T-helper 22 cell (primary cell): ENCODE measurements around the gene CST9.

ENCODE experiments used
- DNase-seq: peaks from one replicate; pipeline ENCODE4 v3.0.0-alpha.2; 2020; ENCODE audit warnings: low read depth

The CST9 gene

DNA sequence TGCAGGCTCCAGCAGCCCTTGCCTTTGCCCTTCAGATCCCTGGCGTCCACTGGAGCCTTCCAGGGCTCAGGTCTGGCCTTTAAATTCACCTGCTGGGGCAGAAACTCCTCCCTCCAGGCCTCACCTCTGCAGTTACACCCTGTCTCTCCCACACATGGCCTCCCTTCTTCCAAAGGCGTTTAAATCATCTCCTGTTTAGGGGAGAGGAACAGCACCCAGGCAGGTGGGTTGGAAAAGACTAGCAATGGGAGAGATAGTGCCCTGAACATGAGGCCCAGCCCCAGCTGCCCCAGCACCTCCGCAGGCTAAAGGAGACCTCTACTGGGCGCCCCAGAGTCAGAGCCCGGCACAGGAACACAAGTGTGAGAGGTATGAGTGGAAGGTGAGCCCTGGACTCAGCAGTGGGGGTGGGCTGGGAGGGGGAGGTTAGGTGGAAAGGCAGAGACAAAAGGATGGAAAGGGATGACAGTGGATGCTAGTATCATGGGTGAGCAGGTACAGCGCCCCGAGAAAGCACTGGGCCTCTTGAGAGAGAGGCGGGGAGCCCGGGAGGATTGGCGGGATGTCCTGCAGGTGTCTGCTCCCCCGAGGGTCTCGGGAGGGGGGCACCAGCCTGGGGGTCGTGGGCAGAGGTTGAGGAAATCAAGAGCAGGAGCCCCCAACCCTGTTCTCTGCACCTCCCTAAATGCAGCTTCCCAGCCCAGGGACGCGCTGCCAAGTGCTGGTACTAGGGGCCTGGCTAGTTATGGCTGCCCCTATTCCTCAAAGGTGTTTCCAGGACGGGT is at the start of gene CST9:
Gene CST9 (minus strand): TSS at position 51 of the 785 bp plus-strand sequence. CDS start 53 bp downstream, outside the sequence.
- no peak for DNase-seq

GRCh38 chr20:23654717-23655116 is 49.0 kb upstream of the CST9 start:
- DNase-seq = no peak

DNA sequence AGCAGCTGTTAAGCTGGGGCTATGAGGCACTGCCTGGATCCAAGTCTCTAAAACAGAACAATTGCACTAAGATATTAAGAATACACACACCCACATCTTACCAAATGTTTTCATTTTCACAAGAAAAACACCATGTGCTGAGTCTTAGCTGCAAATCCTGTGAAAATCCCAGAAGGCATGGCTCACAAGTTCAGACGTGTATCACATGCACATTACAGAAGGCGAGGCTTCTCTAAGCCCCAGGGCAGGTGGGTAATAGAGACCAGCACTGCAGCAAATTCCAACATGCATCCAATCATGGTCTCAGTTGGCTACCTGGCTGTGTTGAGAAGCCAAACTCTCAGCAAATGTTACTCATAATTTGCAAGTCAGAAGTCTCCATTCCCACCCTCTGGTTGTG is 48.3 kb upstream of the CST9 start:
- no peak for DNase-seq

DNA sequence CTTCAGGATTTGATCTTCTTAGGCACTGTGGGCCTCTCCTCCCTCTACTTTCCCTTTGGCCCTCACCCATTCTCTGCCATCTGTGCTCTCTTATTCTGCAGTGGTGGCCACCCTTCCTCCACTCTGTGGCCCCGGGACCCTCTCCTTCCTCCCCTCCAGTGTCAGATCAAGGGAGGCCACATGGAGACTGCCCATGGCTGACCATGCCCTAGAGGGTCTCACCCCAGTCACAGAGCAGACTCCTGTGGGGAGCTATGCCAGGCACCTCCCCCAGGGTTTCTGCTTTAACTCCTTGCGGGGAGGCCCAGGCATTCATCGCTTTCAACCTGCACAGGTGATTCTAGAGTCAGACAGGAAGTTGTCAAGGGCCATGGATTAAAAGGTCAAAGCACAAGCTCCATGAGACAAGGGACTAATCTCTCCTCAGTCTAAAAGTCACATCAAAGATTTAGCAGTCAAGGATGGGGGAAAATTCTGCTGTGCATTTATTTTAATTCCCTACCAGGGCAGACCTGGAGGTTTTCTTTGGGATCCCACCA is 47.8 kb upstream of the CST9 start:
- DNase-seq = no peak

- DNase-seq = no peak
Measured at GRCh38 chr20:23652926-23653325, 47.2 kb upstream of the CST9 start.

DNA sequence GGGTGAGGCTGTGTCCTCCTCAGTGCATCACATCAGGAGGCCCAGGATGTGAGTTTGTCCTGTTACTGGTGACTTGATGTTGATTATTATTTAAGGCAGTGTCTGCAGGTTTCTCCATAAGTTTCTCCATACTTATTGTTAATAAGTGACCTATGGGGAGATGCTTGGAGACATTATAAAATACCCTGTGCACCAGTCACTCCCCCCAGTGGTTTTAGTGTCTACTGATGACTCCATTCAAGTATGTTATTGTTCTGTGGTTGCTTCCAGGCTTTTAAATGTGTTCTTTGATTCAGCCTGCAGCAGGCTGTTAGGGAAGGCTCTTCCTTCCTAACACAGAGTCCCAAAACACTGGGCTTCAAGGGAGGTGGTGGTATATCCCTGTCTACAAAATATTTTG is 46.7 kb upstream of the CST9 start:
- no peak for DNase-seq

DNA sequence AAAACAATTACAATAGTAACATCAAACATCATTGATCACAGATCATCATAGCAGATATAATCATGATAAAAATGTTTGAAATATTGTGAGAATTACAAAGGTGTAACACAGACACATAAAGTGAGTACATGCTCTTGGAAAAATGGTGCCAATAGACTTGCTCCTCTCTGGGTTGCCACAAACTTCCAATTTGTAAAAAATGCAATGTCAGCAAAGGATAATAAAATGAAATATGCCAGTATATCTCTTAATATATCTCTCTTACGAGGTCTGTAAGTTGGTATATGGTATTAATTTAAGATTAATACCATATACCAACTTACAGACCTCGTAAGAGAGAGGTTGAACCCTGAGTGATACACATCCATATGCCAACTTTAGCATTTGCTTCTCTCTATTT is 45.4 kb upstream of the CST9 start:
- DNase-seq = no peak

DNA sequence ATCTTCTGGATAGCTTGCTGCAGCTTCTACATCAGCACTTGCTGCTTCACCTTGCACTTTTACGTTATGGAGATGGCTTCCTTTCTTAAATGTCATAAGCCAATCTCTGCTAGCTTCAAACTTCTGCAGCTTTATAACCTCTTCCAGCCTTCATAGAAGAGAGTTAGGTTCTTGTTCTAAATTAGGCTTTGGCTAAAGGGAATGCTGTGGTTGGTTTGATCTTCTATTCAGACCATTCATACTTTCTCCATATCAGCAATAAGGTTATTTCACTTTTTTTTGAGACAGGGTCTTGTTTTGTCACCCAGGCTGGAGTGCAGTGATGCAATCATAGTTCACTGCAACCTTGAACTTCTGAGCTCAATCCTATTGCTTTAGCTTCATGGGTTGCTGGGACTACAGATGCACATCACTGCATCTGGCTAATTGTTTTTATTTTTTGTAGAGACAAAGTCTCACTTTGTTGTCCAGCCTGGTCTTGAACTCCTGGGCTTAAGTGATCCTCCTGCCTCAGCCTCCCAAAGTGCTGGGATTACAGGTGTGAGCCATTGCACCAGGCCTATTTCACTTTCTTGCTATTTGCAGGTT is 44.2 kb upstream of the CST9 start:
- no peak for DNase-seq

- DNase-seq = no peak
Measured at GRCh38 chr20:23649242-23649641, 43.5 kb upstream of the CST9 start.

- DNase-seq = no peak
Measured at GRCh38 chr20:23647346-23647745, 41.6 kb upstream of the CST9 start.

- no peak for DNase-seq
Measured at GRCh38 chr20:23646106-23646873, 40.6 kb upstream of the CST9 start.

DNA sequence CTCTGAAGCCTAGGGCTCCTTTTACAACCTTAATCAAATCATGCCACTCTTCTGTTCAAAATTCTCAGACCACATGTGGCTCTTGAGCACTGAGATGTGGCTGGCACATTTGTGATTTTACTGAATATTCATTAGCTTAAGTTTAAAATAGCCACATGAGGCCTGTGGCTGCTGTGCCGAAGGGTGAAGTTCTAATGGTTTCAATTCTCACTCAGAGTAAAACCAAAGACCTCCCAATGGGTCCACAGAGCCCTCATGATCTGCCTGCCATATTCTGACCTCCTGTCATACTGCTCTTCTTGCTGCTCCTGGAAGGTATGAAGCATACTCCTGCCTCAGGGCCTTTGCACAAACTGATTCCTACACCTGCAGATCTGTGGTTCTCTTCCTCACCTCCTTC is 39.9 kb upstream of the CST9 start:
- no peak for DNase-seq

DNA sequence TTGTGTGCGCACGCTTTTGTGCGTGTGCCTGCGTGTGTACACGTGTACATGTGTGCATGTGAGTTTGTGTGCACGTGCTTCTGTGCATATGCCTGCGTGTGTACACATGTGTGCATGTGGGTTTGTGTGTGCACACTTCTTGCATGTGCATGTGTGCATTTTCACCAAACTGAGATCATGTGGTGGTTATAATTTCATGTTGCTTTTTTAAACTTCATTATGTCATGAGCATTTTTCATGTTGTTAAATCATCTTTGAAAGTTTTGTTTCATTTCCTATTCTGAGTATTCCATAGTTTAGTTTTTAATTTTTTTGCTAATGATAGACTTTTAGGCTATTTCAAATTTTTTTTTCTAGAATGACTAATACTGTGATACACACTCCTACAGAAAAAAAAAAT is 38.4 kb upstream of the CST9 start:
- no peak for DNase-seq

- no peak for DNase-seq
Measured at GRCh38 chr20:23643659-23644058, 37.9 kb upstream of the CST9 start.

- DNase-seq = no peak
Measured at GRCh38 chr20:23641936-23642751, 36.4 kb upstream of the CST9 start.

GRCh38 chr20:23640671-23641667 is 35.3 kb upstream of the CST9 start:
- DNase-seq = no peak

DNA sequence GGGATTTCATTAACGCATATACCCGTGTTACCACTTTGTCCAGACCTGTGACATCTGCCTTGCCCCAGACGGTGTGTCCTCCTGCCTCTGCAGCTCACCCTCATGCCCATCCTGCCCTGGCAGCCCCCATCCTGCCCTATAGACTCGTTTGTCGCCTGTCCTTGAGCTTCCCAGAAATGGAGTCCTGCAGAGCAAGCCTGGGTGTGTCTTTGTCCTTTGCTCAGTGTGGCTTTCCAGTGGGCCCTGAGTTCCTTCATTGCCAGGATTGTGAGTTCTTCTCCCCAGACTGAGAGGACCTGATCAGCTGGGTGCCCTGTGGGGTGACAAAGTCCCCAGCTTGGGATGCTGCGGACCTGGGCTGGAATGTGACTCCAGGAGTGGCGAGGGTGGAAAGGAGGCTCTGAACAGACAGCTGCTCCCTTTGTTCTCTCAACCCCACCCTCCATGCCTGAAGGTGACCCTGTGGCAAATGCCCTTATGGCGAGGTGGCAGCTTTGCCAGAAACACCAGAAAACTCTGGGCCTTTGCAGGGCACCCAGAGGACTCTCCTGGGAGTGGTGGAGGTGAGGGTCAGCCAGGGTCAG is 34.4 kb upstream of the CST9 start:
- no peak for DNase-seq

DNA sequence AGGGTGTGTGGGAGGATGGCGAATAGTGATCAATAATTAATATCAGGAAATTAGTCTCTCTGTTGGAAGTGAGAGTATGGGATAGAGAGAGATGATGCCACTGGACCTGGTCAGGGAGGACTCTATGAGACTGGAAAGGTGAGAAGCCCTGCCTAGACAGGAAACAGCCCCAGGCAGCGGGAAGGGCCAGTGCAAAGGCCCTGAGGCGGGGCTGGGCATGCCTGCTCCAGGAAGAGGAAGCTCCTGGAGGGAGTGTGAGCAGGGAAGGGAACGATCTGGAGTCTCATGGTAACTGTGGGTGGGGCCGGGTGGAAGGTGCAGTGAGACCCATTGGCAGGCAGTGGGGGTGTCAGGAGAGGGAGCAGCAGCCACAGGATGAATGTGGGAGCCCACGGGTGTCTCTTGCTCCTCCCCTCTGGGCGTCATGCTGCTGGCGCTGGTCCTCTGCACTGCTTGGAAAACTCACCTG is 33.8 kb upstream of the CST9 start:
- DNase-seq = no peak

DNA sequence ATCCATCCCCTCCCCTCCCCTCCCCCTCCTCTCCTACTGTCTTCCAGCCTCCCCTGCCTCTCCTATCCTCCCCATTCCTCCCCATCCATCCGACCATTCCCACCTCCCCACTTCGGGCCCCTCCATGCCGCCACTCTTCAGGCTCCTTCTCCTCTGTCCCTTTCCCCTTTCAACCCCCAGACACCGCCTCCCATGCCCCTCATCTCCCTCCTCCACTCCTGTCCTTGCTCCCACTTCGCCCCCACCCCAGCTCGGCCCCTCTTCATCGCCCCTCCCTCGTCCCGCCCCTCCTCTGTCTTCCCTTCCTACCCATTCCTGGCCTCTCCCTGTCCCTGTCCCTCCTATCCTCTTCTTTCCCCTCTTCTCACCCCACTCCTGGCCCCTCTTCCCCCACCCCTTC is 32.6 kb upstream of the CST9 start:
- no peak for DNase-seq
